Measurements from ENCODE around the gene LMO7.
"Not testable (repeated sequence)": the region's sequence is repeated elsewhere in the genome, so short reads cannot be mapped to it uniquely, and the experiment has no call there.

Gene LMO7

DNA sequence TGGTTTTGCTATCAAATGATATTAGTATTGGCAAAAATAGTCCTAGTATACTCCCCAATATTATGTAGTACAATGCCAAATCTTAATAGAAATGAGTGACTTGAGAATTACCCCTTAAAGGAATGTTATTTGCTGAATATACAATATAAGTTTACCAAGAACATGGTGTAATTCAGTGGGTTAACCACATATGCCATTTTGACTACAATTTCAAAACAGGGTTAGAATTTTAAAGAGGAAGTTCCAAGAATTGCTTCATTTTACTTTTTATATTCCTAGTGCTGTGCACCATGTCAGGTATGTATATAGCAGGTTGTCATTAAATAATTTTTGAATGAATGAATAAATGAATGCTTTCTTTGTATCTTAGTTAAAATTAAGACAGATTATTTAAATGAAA lies 66.3 kb downstream of the LMO7 start:
- peak; percentile 87 for DNase-seq

DNA sequence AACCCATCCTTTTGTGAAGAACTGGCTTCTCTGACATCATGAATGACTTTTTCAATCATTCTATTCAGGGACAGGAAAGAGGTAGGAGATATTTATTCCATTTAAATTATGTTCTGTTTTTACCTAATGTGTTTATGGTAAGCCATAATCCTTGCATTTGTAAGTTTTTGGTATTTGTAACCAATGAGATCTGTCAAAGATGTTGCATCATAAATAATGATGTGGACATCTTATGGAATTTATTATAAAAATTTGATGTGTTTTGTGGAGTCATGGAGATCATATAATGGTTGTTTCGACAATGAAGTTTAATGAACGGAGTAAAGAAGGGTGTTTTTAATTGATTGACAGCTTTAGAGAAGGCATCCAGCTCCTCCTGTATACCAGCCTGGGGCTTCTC lies 67.6 kb downstream of the LMO7 start:
- no peak for DNase-seq

DNA sequence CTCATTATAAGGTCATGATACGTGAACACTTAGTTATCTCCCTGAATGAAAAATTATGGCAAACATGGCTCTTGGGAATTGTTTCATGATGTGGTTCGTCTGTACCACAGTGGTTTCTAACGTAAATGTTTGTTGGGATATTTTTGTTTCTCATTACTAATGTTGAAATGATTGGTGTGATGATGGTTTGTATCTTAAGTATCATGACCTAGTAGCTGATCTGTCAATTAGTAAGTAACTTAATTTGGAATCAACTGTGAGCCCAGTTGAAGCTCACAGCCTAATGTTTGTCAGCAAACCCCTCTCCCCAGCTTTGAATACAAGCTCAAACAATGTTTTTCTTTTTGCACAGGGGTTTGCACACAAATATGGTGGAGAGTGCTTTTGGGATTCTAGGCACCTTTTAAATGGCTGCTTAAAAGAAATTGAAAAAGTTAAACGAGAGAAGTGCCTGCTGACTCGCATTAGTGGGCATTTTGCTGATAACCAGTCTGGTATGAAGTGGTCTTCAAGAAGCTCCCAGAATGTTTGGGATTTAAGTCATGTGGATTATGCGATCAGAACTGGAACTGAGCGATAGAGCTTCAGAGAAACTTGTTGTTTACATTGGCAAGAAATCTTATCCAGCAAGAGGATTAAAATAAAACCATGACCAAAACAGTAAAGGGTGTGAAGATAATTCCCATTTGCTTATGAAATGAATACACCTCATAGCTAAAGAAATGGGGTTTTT lies 68.2 kb downstream of the LMO7 start:
- no peak for DNase-seq

DNA sequence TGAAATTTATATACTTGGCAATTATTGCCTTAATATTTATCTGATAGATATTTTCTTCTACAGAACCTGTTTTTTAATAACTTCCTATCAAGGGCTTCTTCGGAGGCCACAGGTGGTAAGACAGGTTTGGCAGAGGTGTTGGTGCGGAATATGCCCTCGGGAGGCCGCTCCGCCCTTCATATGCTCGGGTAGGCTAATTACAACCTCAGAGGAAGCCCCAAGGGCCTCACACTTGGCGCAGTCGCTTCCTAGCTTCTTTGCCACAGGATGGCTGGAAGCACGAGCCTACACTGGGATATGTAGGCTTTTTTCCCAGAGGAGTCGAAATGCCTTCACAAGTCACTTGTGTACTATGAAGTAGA lies 68.8 kb downstream of the LMO7 start:
- no peak for DNase-seq

DNA sequence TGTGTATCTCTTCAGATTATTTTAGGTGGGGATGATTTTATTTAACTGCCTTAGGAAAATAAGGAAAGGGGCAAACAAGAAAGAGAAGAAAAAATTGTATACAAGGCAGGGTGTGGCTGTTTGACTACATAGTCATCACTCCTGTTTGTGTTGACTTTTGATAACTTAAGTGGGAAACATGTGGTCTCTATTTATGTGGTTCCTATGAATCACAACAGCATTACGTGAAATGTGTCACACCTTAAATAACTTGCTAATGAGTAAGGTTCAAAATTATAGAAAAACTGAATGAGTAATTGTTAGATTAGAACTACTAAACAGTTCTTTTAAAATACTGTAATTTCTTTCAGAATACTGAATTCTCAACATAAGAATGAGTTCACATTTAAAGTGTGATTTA lies 69.3 kb downstream of the LMO7 start:
- no peak for DNase-seq

DNA sequence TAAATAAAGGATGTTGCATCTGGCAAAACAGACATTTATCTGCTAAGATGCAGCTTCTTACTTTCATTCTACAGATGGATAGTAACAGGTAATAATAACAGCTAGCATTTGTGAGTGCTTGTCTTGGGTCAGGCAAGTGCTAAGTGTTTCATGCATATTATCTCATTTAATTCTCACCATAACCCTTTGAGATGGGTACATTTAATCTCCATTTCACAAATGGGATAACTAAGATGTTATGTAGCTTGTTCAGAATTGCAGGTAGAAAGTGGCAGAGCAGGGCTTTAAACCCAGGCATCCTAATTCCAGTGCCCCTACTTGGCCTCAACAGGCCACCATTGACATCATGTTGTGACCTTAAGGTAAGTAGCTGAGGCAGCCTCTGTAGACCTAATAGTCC lies 69.8 kb downstream of the LMO7 start:
- DNase-seq: no peak

DNA sequence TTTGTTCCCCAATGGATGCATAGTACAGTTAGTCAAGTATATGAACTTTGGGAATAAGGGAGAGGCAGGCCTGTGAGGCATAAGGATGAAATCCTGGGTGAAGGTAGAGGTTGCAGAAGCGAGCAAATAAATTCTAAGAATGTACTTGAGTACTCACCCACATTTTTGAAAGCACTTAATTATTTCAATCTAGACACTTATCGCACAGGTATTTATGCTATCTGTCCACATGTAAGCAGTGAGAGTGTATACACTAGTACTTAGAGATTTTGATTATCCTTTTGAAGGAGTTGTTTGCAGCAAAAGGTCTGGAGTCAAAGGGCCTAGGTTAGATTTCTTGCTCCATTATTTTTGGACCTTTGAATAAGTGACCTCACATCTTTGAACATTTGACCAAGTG lies 77.7 kb downstream of the LMO7 start:
- no peak for DNase-seq

DNA sequence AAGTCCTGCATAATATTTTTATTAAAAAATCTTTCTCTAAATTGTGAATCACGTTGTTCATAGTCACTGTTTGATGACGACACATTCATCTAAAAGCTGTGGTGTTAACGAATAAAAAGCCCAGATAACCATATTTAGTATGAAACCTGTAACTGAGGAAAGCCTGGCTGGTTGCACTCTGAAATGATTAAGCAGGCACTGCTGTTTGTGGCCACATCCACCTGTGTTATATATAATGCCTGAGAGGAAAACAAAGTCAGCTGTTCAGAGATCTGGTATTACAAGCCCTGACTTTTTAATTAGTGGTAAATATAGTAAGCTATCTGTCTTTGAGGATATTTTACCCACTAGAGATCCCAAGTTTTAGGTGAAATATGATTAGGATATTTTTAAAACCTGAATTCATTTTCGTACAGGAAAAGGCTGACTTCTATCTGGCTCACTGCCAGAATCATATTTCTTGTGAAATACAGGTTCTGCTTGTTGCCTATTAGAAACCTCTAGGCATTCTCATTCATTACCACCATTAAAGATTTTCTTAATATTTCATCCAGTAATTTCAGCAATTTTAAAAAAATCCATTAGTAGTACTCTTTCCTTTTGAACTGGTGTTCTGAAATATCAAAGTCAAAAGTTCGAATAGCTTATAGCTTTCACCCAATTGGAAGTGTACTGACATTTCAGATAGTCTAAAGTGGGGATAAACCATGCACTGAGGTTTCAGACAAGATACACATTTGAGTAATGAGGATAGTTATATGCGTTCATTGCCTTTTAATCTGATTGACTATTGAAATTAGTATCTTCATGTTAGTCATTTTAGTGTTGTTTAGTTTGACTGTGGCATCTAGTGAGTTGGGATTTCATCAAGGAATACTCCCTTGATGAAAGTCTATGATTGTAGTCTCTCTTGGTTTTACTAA lies 79.7 kb downstream of the LMO7 start:
- DNase-seq: no peak

DNA sequence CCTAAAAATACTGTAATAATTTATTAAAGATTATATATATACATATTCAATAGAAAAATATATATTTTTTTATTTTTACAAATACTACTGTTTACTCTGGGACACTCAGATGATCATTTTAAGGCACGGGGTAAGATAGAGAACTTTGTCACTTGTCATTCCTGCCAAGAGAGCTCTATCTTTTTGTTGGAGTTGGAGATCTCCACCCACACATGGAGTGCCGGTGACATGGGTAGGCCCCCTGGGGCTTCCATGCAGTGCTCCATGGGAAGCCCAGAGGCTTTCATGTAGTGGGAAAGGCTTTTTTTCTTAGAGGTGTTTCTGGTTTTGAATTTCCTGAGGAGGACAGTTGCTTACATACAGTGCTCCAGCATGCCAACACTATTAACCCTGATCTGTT lies 81.4 kb downstream of the LMO7 start:
- no peak for DNase-seq

DNA sequence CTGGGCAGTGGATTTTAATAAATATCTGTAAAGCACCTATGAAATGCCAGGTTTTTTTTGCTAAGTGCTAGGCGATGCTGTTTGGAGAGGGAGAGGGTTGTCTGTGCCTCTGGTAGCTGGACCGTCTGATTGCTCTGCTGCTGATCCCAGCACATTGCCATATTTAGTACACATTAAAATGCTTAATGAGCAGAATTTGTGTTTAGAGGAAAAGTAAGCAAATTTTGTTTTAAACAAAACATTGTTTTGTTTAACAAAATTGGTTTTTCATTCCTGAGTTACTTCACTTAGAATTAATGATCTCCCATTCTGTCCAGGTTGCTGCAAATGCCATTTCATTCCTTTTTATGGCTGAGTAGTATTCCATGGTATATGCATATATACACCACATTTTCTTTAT lies 85.2 kb downstream of the LMO7 start:
- DNase-seq: no peak

DNA sequence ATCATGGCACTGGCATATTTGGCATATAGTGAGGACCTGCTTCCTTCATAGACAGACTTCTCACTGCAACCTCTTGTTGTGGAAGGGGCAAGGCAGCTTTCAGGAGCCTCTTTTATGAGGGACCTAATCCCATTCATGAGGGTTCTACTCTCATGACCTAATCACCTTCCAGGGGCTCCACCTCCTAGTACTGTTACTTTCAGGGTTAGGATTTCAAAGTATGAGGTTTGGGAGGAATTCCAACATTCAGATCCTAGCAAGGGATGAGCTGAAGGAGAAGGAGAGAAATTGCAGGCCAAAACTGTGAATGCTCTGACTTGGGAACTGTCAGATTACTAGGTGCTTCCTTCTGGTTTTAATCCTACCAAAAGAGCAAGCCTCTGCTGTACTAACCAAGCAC lies 87.8 kb downstream of the LMO7 start:
- no peak for DNase-seq

DNA sequence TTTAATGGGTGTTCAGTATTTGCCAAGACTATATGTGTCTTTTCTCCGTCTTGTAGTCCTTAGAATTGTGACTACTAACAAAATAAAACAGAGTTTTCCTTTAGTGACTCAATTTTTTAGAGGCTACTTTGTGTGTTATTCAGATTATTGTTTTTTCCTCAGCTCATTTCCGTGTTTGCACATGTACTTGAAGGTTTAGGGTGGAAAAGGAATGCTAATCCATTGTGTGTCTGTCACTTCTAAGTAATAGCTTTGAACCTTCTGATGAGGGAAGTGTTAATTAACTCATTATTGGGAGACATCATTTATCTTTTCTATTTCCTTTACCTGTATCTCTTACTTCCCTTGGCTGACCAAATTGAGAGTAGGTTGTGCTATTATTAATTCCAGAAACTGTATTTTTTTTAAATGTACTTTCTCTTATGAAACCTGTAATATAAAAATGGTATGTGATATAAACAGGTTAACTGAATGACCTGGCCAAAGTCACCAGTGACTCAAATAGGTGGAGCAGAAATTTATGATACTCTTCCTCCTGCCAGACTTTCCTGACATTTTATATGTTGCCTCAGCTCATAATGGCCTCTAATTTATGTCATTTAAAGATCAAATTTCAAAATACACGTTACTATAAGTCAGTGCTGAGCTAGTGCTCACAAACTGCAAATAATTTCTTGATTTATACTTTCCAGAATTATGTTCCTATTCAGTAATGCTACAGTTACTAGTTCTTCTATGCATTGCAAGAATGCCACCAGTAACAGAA lies 88.8 kb downstream of the LMO7 start:
- no peak for DNase-seq

DNA sequence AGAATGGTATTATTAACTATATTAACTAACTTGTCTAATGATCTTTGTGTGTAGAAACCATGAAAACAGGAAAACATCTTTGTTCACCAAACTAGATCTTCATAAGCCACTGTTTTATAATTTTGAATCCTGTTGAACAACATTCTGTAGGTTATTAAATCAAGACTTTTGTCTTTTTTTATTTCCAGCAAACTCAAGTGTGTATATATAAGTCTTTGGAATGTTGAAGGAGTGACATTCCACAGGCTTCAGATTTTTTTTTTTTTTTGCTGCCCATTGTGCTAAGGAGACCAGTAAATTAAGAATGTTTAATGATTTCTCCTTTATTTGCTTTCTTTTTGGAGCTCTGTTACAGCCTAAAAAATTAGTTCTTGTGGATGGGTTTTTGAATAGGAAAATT lies 89.6 kb downstream of the LMO7 start:
- no peak for DNase-seq

DNA sequence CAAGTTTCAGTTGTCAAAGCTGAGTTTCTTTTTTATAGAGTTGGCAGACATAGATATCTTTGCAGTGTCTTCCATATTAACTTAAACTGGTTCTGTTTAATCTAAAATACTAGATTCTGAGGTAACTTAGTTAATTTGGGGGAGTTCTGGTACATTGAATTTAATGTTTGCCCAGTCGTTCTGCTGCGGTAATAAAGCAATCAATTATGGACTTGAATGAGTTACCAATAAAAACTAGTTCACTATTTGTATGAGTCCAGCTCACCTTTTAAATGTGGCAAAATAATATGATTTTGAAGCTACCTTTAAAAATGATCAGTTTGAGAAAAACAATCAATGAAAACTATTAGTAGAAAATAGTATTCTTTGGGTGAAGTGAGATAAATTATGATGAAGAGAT lies 90.2 kb downstream of the LMO7 start:
- DNase-seq: no peak

DNA sequence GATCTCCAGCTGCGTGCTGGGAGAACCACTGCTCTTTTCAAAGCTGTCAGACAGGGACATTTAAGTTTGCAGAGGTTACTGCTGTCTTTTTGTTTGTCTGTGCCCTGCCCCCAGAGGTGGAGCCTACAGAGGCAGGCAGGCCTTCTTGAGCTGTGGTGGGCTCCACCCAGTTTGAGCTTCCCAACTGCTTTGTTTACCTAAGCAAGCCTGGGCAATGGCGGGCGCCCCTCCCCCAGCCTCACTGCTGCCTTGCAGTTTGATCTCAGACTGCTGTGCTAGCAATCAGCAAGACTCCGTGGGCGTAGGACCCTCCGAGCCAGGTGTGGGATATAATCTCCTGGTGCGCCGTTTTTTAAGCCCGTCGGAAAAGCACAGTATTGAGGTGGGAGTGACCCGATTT lies 97.0 kb downstream of the LMO7 start:
- not testable (repeated sequence) for DNase-seq

DNA sequence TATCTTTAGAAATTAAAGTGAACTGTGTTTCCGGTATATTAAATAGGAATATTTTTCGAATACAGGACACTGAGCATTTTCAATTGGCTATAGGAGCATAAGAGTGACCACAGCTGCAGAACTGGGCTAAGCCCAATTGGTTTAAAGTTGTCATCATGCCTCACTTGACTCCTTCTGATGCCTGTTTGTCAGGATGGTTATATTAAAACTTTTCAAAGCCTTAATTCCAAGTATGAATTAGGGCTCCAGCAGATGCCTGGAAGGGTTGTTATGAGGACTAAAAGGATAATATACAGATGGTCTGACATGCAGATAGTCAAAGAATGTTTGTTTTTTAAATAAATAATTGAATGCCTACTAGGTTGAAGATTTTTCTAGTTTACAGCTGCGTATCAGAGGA lies 100.0 kb downstream of the LMO7 start:
- DNase-seq: no peak

DNA sequence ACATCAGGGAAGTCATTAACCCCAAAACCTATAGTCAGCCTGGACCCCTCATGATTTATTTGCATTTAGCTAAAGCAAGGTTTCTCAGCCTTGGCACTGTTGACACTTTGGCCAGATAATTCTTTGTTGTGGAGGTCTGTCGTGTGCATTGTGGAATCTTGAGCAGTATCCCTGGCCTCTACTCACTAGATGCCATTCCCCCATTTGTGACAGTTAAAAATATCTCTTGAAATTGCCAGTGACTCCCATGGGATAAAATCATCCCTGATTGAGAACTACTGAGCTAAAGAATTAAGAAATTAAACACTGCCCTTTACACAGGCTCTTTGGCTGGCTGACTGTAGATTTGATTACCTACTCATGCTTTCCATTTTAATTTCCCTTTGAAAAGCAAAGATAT lies 102.7 kb downstream of the LMO7 start:
- no peak for DNase-seq

DNA sequence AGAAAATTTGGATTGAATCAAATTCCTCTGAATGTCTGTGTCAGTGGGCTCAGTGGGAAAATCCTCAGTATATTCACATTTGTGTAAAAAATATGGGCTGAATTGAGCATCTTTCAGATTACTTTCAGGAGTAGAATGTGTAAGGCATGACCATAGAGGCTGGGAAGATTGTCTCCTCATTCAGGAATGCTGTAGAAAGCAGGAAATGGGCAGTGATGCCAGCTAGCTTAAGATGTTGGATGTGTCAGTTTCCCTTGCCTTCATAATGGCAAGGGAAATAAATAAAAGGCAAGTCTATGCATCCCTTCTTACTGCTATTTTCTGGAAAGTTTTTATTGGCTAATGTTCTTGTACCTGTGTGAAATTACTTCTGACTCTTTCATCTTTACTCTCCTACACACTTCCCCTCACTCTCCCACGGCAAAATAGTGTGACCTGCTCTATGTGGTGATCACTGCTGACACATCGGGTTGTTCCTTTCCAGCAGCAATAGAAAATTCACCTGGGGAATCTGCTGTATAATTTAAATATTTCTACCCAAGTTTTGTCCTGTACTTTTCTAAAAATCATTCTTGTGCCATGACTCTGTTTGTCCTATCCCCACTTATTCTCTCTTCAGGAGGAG lies 103.2 kb downstream of the LMO7 start:
- no peak for DNase-seq

DNA sequence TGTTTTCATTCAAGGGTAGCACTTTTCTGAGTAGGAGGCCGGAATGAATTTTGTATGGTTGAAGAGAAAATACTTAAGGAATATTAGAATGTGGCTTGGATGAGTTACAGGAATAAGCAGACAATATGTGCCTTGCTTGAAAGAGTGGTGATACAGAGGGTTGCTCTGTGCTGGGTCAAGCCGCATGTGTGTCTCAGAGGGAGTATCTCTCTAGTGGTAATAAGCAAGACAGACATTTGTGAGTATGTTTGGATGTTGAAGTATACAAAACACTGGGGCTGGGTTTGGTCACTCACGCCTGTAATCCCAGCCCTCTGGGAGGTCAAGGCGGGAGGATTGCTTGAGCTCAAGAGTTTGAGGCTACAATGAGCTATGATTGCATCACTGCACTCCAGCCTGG lies 103.9 kb downstream of the LMO7 start:
- DNase-seq: no peak

DNA sequence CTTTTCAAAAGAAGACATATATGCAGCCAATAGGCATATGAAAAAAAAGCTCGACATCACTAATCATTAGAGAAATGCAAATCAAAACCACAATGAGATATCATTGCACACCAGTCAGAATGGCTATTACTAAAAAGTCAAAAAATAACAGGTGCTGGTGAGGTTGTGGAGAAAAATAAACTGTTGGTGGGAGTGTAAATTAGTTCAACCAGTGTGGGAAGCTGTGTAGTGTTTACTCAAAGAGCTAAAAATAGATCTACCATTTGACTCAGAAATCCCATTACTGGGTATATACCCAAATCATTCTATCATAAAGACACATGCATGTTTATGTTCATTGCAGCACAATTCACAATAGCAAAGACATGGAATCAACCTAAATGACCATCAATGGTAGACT lies 106.9 kb downstream of the LMO7 start:
- DNase-seq: not testable (repeated sequence)

DNA sequence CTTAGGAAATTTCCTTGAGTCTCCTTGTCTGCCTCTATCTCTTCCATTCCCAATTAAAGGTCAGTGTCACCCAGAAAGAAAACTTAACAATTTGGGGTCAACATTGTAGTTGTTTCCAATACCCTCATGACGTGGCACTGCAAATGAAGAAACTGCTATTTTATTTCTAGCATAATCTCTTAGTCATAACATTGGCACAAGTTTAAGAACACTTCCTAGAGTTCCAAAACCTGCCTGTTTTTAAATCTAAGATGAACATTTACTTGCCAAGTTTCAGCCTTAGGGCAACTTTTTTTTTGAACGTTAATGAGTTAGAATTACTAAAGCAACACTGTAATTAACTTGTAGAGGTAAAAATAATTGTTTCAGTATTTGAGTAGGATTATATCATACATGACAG lies 108.0 kb downstream of the LMO7 start:
- no peak for DNase-seq

DNA sequence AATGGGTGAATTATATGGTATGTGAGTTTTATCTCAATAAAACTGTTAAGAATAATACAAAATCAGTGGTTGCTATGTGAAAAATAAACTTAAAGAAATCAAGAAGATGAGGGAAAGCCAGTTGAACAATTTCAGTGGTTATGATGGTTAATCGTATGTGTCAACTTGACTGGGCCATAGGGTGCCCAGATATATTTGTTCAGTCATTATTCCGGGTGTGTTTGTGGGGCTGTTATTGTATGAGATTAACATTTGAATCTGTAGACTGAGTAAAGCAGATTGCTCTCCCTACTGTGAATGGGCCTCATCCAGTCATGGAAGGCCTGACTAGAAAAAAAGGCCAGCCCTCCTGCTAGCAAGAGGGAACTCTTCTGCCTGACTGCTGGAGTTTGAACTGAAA lies 109.3 kb downstream of the LMO7 start:
- no peak for DNase-seq

DNA sequence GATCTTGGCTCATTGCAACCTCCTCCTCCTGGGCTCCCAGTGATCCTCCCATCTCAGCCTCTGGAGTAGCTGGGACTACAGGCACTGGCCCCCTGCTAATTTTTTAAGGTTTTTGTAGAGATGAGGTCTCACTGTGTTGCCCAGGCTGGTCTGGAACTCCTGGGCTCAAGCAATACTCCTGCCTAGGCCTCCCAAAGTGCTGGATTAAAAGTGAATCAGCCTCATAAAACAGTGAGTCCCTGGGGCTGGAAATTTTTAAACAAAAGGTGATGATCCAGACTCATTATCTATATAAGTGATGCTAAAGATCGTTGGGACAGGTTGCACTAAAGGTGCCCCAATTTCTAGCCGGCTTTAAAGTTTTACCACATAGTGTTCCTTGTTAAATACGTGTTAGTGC lies 112.7 kb downstream of the LMO7 start:
- DNase-seq: no peak
